Prostate gland (tissue), 2 donors: Measurements from ENCODE around the gene GPC5.

Source experiments
- CTCF ChIP-seq, 4 experiments: fragments of 200-600 bp in 2 of 4; fragments of 450-650 bp in 2 of 4; sonication (generic) in 2 of 4; IDR thresholded peaks; 1 replicate in 3 of 4; 2 replicates in 1 of 4; pipeline ENCODE4 v1.5.1; 2016 to 2019; ENCODE audit warnings: antibody characterized with exemption in 4 of 4, mild to moderate bottlenecking in 2 of 4, moderate library complexity in 2 of 4
- POLR2A ChIP-seq: fragments of 450-650 bp; IDR thresholded peaks from one replicate; pipeline ENCODE4 v1.6.1; 2016; ENCODE audit warnings: antibody characterized with exemption, mild to moderate bottlenecking
- POLR2AphosphoS5 ChIP-seq: sonication (generic); formaldehyde crosslinking; IDR thresholded peaks from one replicate; pipeline ENCODE4 v1.6.1; 2017; ENCODE audit warnings: antibody characterized with exemption

GRCh38 chr13:92649140-92649813, 1250.9 kb downstream of the GPC5 start:
- TF ChIP-seq CTCF (IDR thresholded peaks at IDR 0.05) (no peak), POLR2A (no peak), POLR2AphosphoS5 (no peak)
